ENCODE data around the gene HHIPL1. TPM values are rescaled to one million over a fixed set of nuclear protein-coding genes. Genes with fewer than 3 reads are reported as not detected.

HHIPL1 gene
- total RNA-seq, 1 experiment from 2014 or later, result 2.1 TPM

GRCh38 chr14:99649219-99649618 is 4.3 kb downstream of the HHIPL1 start:
- Histone ChIP-seq H3K4me3 (ENCODE audit: low read depth in 2 of 2, low read length in 2 of 2) (no peak overlapping the region), H3K36me3 (ENCODE audit: control insufficient read depth, insufficient read depth, low read length) (no peaks in the 10 kb centered on the region), H3K27ac (ENCODE audit: low read length) (no peak overlapping the region), H3K4me1 (ENCODE audit: control insufficient read depth, insufficient read depth, low read length) (no peaks in the 10 kb centered on the region), H3K9me3 (ENCODE audit: control insufficient read depth, insufficient read depth, low read depth, low read length) (no peaks in the 10 kb centered on the region), H3K27me3 (ENCODE audit: control insufficient read depth, insufficient read depth, low read length) (no peaks in the 10 kb centered on the region)
- DNase-seq (ENCODE audit: low read depth, low spot score), result no peak
- ChIA-PET CTCF (no interaction called here), POLR2A (no interaction called here)
- TF ChIP-seq, protein P1, sequence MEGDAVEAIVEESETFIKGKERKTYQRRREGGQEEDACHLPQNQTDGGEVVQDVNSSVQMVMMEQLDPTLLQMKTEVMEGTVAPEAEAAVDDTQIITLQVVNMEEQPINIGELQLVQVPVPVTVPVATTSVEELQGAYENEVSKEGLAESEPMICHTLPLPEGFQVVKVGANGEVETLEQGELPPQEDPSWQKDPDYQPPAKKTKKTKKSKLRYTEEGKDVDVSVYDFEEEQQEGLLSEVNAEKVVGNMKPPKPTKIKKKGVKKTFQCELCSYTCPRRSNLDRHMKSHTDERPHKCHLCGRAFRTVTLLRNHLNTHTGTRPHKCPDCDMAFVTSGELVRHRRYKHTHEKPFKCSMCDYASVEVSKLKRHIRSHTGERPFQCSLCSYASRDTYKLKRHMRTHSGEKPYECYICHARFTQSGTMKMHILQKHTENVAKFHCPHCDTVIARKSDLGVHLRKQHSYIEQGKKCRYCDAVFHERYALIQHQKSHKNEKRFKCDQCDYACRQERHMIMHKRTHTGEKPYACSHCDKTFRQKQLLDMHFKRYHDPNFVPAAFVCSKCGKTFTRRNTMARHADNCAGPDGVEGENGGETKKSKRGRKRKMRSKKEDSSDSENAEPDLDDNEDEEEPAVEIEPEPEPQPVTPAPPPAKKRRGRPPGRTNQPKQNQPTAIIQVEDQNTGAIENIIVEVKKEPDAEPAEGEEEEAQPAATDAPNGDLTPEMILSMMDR (IDR thresholded peaks at IDR 0.05), result no peak
- TF ChIP-seq SIN3A (IDR thresholded peaks at IDR 0.05; ENCODE audit: borderline replicate concordance, insufficient read depth, low read depth, low read length) (no peak), TCF7L2 (IDR thresholded peaks at IDR 0.05; ENCODE audit: low read depth, low read length) (no peak), POLR2AphosphoS5 (IDR thresholded peaks at IDR 0.05; ENCODE audit: low read depth, low read length) (no peak)
- TF ChIP-seq, protein P2, sequence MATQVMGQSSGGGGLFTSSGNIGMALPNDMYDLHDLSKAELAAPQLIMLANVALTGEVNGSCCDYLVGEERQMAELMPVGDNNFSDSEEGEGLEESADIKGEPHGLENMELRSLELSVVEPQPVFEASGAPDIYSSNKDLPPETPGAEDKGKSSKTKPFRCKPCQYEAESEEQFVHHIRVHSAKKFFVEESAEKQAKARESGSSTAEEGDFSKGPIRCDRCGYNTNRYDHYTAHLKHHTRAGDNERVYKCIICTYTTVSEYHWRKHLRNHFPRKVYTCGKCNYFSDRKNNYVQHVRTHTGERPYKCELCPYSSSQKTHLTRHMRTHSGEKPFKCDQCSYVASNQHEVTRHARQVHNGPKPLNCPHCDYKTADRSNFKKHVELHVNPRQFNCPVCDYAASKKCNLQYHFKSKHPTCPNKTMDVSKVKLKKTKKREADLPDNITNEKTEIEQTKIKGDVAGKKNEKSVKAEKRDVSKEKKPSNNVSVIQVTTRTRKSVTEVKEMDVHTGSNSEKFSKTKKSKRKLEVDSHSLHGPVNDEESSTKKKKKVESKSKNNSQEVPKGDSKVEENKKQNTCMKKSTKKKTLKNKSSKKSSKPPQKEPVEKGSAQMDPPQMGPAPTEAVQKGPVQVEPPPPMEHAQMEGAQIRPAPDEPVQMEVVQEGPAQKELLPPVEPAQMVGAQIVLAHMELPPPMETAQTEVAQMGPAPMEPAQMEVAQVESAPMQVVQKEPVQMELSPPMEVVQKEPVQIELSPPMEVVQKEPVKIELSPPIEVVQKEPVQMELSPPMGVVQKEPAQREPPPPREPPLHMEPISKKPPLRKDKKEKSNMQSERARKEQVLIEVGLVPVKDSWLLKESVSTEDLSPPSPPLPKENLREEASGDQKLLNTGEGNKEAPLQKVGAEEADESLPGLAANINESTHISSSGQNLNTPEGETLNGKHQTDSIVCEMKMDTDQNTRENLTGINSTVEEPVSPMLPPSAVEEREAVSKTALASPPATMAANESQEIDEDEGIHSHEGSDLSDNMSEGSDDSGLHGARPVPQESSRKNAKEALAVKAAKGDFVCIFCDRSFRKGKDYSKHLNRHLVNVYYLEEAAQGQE (IDR thresholded peaks at IDR 0.05; ENCODE audit: insufficient read depth in 1 of 2, low read depth in 2 of 2, low read length in 1 of 2), result no peak
- BruUV-seq (replicated peaks), result no TSS peak
- no peak for ATAC-seq
- in situ Hi-C loops (cut with HindIII; ENCODE audit: low pct_unique_long_range_greater_than_20kb, low sequenced_read_pairs), result no loop called here
- intact Hi-C loops (cut with micrococcal nuclease; ENCODE audit: unreplicated experiment), result no loop called here

- Histone ChIP-seq H3K27me3 (ENCODE audit: control insufficient read depth, insufficient read depth, low read length) (no peaks in the 10 kb centered on the region), H3K9me3 (ENCODE audit: control insufficient read depth, insufficient read depth, low read depth, low read length) (no peaks in the 10 kb centered on the region), H3K4me1 (ENCODE audit: control insufficient read depth, insufficient read depth, low read length) (no peaks in the 10 kb centered on the region), H3K36me3 (ENCODE audit: control insufficient read depth, insufficient read depth, low read length) (no peaks in the 10 kb centered on the region), H3K27ac (ENCODE audit: low read length) (no peak overlapping the region), H3K4me3 (ENCODE audit: low read depth in 2 of 2, low read length in 2 of 2) (no peak overlapping the region)
- intact Hi-C loops (cut with micrococcal nuclease; ENCODE audit: unreplicated experiment), result no loop called here
- TF ChIP-seq, protein P2 (IDR thresholded peaks at IDR 0.05; ENCODE audit: insufficient read depth in 1 of 2, low read depth in 2 of 2, low read length in 1 of 2), result no peak
- TF ChIP-seq SIN3A (IDR thresholded peaks at IDR 0.05; ENCODE audit: borderline replicate concordance, insufficient read depth, low read depth, low read length) (no peak), TCF7L2 (IDR thresholded peaks at IDR 0.05; ENCODE audit: low read depth, low read length) (no peak), POLR2AphosphoS5 (IDR thresholded peaks at IDR 0.05; ENCODE audit: low read depth, low read length) (no peak)
- ChIA-PET POLR2A (no interaction called here), CTCF (no interaction called here)
- ATAC-seq (no peak), DNase-seq (ENCODE audit: low read depth, low spot score) (no peak)
- BruUV-seq (replicated peaks), result no TSS peak
- in situ Hi-C loops (cut with HindIII; ENCODE audit: low pct_unique_long_range_greater_than_20kb, low sequenced_read_pairs), result no loop called here
These were observed 4.7 kb downstream of the HHIPL1 start for GRCh38 chr14:99649643-99650042.
